ENCODE data around the gene PPP1R27.

Gene PPP1R27

DNA sequence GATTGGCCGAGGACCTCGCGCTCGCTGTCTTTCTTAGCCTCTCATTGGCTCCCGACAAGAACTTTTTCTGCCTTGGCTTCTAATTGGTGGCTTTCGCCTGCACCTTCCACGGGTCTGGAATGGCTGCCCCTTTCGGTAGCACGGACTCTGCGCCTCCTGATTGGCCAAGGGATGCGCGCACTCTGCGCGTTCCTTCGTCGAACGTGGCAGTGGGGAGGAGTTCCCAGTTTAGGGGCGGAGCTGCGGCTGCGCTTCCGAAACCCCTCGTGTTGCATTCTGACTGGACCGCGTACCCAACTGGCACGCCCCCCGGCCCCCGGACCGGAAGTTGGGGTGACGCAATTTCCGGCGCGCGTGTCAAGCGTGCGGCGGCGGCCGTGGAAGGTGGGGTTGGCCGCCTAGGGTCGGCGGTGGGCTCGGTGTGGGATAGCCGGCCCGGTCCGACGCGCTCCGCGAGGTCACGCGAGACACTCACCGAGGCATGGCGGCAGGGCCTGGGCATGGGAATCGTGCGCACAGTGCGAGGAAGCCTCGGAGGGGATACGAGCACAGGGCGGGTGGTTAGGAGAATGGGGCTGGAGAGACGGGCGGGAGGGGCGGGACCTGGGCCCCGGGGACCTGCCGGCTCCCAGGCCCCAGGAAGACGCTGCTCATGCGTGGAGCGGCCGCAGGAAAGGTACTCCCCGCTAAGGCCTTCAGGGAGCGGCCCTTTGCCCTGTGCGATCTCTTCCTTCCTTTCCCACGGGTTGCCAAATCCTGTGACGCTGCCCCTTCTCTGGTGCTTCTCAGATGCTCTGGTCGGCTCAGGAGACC is 26.1 kb upstream of the PPP1R27 start:
- DNase-seq, result peak; percentile 100

DNA sequence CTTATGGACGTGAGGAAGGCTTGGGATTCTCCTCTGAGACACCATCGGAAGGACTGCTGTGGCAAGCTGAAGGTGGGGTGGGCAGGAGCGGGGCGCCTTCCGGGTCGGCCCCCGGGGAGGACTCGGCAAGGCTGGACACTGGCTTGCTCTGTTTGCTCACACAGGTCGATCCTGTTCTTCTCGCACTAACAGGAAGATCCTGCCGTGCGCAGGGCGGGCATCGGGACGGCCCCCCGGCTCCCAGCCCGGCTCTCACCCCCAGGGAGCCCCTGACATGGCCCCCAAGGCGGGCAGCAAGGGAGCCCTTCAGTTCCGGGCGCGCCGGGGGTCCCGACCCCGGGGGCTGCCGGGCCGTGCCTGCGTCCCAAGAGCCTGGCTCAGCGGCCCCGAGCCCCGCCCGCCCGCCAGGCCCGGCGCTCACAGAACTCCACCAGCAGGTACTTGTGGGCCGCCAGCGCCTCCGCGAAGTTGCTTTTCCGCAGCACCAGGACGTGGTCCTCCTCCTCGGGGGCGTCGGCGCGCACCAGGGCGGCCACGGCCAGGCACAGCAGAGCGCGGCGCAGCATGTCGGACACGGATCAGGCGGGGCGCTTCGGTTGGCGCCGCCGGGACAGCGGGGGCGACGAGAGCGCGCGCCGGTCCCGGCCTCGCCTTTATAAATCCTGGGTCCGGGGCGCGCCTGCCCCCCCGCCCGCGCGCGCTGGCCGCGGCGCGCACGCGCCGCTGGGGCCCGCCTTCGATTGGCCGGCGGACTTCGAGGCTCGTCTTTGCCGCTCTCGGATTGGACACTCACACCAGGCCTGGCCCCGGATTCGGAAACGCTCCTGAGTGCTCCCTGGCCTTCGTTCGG is 25.3 kb upstream of the PPP1R27 start, which contains the start of gene P4HB:
Gene P4HB, minus strand, starts transcription at position 630 of the 850 bp plus-strand sequence. Its CDS starts 64 bp downstream, at position 566.
- DNase-seq, result no peak

DNA sequence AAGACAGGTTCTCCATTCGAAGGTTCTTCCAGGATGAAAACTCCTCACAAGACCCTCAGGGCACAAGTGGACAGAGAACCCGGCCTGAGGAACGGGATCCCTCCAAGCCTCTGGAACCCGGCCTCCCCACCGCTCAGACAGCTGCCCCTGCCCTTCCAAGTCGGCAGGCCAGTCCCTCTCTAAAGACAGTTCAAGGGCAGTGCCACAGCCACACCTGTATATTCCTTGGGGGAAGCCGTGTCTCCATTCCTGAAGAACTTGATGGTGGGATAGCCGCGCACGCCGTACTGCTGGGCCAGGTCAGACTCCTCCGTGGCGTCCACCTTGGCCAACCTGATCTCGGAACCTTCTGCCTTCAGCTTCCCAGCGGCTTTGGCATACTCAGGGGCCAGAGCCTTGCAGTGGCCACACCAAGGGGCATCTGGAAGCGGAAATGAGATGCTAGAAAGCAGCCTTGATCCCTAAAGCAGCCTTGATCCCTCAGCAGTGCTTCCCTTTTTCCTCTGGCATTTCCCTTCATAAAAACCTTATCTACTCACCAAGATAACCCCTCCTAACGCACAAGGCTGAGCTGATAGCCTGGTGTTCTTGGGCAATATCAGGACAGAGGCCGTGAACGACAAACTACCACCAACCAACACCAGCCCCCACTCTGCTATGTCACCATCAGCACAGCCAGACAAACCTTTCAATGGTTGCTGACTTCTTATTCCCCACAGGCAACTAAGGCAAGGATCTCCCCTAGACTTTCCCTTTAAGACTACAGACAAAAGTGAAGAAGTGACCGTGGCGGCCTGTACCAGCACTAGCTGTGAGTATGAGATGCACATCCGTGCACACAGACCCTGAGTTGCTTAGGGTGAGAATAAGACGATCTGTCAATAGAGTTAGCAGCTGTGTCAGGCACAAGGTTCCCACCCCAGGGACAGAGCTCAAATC is 24.4 kb upstream of the PPP1R27 start:
- no peak for DNase-seq

DNA sequence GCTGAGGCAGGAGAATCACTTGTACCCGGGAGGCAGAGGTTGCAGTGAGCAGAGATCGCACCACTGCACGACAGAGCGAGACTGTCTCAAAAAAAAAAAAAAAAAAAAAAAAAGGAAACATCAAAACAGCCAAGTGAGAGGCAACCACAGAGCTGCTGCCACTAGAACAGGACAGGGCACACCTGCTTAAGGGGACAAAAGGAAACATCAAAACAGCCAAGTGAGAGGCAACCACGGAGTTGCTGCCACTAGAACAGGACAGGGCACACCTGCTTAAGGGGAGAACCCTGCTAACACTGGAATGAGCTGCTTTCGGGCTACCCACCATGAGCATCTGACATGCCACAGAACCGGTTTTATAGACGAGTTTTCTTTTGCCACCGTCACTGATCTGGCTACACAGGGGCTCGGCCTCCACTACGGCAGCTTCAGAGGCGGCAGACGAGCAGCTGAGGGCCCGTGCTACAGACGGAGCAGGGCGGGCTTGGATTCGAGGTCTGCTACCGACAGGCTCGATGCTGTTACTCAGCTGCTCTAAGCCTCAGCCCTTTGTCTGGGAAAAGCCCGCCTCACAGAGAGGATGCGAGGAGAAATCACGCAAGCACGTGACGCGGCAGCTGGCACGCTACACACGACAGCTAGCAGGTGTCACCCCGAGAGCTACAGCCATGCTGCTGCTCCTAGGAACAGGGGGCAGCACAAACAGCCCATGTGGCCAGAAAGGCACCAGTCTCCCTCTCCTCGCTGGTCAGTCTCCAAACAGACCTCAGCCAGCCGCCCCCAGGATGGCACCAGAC is 23.5 kb upstream of the PPP1R27 start:
- no peak for DNase-seq

DNA sequence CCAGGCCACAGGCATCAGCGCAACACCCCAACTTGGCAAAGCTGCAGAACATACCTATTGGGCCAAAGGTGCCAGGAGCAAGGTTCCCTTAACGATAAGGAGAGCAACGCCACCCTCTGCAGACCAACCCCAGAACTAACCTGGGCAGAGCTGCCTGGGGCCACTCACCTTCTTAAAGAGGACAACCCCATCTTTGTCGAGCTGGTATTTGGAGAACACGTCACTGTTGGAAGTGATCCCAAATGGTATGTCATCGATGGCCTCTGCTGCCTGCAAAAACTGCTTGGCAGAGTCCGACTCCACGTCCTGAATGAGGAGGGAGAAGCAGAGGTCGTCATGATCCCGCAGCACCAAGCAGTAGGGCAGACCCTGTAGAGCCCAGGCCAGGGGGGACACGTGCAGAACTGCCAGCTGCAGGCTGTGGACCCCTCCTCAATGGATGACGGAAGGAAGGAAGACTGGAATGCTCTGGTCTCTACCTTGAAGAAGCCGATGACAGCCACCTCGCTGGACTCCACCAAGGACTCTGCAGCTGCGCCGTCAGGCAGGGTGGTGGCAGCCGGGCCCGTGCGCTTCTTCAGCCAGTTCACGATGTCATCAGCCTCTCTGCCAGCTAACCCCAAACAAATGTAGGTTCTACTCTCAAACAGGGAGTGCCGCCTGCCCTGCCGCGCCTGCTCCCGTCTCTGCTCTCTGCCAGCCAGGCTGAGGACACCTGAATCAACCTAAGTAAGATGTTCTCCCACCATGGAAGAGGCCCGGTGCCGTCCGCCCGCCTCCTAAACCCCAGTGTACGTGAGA is 20.3 kb upstream of the PPP1R27 start:
- no peak for DNase-seq

DNA sequence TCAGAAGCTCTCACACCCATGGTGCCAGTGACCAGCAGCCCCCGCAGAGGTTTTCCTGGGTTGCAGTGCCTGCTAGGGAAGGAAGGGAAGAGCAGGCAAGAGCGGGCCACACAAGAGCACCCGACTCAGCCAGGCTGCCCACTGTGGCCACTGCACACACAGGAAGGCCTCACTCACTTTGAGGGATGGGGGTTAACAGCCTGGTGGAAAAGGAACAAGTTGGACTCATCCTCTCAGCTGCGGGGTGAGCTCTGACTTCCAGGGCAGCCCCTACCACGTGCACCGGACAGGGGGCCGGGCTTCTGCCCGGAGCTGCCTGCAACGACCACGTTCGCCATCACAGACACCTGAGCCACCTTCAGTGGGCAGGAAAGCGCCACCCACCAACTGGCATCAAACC is 17.4 kb upstream of the PPP1R27 start:
- DNase-seq, result no peak

DNA sequence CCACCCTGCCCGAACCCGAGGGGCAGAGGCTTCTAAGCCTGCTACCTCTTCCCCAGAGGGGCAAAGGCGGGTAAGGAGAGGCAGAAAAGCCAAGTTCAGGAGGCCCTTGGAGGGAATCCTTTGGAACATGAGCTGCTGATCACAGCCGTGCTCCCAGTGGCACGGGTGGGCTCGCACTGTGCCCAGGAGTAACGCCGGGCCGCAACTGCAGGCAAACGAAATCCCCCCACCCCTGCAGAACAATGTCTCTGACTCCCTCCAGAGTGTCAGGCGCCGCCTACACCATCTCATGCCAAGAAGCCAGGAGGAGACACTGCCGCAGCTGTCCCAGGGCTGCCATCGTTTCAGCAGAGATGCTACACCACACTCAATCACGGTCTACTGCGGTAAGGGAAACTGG is 16.6 kb upstream of the PPP1R27 start:
- DNase-seq, result no peak

DNA sequence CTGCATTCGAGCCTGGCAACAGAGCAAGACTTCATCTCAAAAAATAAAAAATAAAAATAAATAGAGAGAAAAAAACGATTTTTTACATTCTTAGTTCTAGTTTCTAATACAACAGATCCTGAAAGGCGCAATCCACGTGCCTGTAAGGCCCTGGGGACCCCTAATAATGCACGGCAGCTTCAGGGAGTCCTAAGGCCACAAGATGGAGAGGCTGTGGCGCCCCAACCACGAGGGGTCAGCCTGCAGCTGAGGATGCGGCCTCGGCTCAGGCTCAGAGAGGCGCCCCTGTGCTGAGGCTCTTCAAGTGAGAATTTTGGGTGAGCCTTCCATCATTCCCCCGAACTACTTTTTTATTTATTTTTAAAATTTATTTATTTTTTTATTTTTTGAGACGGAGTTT is 14.6 kb upstream of the PPP1R27 start:
- no peak for DNase-seq

DNA sequence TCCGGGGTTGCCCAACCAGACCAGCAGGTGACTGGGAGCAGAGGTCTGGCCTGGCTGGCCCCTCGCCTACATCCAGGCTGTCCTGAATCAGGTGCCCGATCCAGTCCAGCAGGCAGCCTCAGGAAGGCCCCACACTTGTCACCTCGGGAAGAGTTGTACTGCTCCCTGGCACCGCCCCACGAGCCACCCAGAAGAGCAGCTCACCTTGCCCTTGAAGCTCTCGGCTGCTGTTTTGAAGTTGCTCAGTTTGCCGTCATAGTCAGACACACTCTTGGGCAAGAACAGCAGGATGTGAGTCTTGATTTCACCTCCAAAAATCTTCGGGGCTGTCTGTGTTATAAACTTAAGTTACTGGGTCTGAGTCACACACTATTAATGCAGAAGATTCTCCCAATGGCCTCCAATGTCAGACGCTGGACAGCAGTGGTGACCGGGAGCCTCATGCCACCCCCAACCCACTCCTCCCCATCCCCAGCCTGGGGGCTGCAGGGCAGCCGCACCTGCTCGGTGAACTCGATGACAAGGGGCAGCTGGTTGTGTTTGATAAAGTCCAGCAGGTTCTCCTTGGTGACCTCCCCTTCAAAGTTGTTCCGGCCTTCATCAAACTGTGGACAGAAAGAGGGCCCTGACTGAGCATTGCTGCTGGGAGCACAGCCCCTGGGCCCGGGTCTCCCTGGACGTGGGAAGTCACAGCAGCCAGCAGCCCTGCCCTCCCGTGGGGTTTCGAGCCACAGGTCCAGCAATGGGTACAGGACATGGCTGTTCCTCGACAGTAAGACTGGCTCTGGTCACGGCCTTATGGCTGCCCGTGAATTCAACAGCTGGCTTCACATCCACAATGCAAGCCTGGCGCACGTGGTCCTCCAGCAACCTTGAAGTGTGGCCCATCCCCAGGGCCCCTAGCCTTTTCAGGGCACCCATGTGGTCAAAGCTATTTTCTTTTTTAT is 12.2 kb upstream of the PPP1R27 start:
- no peak for DNase-seq

DNA sequence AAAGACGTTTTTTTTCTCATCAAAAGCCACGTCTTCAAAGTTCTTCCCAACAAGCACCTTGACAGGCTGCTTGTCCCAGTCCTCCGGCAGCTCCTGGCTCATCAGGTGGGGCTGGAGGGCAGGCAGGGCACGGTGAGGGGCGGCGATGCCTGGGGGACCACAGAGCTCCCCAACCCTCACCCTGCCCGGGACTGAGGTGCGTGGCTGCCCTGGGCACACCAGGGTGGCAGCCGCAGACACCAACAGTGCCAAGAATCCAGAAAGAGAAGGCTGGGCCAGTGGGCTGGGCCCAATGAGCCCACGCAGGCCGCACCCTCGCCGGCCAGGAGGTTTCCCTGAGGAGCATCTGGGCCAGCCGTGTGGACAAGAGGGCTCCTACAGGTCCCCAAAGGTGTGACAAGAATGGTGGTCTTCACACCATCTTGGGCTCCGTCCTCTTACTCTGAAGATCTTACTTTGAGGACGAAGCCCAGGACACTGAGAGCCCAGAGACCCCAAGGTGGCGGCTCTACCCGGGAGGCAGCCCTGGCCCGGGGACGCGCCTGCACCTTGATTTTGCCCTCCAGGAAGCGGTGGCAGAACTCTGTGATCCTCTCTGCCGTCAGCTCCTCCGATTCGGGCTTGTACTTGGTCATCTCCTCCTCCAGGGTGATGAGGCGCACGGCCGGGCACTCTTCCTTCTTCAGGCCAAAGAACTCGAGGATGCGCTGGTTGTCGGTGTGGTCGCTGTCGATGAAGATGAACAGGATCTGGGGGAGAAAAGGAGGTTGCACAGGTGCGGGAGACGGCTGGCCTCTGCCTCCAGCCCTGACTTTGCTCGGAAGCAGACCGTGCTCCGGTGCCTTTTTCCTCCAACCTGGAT is 11.3 kb upstream of the PPP1R27 start:
- DNase-seq, result no peak

DNA sequence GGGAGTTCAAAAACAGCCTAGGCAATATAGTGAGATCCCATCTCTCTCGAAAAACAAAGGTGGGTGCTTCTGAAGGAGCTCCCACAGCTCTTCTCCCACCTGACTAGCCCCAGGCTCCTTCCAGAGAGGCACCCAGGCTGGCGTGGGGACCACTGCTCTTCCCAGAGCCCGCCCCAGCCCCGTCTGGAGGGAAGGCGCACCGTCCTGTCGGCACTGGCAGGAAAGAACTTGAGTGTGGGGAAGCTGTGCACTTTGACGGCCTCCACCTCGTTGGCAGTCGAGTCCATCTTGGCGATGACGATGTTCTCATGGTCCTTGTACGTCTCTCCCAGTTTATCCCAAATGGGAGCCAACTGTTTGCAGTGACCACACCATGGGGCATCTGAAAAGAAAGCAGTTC is 10.5 kb upstream of the PPP1R27 start:
- DNase-seq, result no peak

DNA sequence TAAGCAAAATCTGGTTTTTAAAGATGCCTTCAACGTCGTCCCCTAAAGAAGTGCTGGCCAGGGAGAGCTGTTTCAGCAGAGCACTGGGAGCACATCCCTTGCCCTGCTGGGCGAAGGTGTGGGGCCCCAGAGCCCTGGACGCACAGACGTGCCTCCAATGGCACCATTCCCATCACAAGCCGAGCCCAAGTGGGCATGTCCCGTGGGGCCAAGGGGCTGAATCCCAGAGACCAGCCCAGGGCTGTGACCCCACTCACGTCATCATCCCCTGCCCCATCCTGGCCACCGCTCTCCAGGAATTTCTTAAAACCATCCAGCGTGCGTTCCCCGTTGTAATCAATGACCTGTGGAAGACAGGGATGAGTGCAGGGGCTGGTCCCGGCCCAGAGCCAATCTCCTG is 10.0 kb upstream of the PPP1R27 start:
- DNase-seq, result no peak

DNA sequence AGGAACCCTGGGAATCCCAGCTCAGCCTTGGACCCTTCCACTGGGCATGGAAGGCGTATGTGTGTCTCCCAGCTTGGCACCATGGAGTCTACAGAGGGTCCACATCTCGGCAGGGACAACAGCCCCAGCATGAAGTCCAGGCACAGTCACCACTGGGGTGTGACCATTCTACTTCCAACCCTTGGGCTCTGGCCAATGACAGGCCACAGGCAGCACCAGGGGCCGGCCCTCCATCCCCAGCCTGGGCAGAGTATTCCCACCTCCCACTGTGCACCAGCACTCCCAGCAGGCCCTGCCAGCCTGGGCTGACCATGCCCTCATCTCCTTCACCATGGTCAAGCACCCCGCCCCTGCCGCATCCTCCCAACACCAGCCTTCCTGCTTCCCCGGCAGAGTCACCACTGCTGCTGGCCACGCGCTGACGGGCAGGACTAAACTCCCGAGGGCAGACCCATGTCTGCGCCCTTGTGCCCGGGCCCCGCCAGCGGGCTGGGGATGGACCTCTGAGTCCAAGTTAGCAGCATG is 9.5 kb upstream of the PPP1R27 start:
- no peak for DNase-seq

DNA sequence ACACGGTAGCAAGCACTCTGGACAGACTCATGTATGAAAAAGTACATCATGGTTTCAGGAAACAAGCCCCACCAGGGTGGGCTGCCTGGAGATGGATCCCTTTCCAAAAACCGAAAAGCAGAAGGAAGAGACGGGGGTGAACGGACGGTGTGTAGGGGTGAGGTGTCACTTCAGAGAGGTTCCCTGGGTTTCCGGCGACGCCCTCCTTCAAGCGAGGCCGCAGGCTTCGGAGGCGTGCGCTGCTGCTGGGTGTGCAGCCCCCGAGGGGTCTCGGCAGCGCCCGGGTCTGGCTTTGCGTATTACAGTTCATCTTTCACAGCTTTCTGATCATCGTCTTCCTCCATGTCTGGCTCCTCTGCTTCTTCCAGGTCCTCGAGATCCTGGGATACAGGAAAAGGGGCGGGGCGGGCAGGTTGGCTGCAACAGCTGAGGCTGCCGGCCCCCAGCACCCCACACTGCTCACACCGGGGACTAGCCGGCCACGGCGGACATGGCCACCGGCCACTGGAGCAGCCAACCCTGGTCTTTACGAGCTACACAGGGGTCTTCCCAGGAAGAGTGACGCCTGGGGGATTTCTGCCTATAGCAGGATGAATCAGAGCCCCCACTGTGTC is 9.0 kb upstream of the PPP1R27 start:
- DNase-seq, result no peak

DNA sequence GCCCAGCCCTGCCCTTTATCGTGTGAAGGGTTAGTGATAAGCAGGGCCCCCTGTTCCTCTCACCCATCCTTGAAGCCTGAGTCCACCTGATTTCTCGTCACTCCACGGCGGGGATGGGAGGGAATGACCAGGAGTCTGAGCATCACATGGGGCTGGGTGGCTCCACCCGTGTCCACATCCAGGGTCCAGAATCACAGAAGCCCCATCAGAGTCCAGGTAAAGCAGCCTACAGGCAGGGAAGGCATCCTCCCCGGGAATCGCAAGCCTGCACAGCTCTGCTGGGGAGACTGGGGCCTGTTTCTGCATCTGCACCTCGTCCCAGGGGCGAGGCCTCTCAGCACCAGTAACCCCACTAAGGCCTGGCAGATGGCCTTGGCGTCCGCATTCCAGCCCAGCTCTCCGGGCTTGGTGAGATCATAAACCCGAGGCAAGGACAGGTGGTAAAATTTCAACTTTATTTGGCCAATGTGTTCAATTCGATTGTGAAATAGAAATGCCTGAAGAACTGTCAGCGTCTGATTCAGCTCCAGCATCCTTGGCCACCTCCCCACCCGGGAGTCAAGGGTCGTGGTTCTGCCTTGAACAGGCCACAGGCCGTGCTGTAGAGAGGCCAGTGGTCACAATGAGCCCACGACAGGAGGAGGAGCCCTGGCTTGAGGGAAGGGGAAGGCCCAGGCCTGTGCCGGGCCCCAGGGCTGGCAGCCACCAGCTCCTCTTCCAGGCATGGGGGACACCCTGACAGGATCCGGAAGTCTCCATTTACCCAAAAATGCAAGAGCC is 8.1 kb upstream of the PPP1R27 start:
- DNase-seq, result peak; percentile 68

DNA sequence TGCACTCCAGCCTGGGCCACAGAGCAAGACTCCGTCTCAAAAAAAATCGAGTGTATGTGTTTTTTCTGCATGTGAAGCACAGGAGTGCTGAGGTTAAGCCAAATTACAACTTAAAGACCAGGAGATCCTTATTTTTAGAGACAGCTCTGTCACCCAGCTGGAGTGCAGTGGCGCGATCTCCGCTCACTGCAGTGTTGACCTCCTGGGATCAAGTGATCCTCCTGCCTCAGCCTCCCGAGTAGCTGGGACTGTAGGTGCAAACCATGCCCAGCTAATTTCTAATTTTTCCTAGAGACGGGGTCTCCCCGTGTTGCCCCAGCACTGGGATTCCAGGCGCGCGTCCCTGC is 7.5 kb upstream of the PPP1R27 start:
- no peak for DNase-seq

DNA sequence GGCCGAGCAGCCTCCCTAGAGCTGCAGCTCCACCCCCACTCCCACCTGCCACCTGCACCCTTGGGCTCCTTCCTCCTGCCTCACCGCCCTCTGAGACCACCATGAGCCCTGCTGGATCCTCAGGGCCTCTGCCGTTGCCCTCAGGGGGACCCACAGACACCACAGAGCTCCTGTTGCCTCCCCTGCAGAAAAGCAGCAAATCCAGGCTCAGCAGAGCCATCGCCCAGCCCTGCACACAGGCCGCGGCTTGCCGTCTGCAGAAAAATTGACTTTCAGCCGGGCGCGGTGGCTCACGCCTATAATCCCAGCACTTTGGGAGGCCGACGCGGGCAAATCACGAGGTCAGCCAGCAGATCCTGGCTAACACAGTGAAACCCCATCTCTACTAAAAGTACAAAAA is 7.0 kb upstream of the PPP1R27 start:
- no peak for DNase-seq

Data from HCEC 1CT (cell line).